ENCODE data around the gene ZNF430. TPM values are rescaled to one million over a fixed set of nuclear protein-coding genes. Genes with fewer than 3 reads are reported as not detected.

Gene ZNF430
- total and polyA plus RNA-seq, 4 donors = 0.31 to 5.3 (median 2.9) TPM

DNA sequence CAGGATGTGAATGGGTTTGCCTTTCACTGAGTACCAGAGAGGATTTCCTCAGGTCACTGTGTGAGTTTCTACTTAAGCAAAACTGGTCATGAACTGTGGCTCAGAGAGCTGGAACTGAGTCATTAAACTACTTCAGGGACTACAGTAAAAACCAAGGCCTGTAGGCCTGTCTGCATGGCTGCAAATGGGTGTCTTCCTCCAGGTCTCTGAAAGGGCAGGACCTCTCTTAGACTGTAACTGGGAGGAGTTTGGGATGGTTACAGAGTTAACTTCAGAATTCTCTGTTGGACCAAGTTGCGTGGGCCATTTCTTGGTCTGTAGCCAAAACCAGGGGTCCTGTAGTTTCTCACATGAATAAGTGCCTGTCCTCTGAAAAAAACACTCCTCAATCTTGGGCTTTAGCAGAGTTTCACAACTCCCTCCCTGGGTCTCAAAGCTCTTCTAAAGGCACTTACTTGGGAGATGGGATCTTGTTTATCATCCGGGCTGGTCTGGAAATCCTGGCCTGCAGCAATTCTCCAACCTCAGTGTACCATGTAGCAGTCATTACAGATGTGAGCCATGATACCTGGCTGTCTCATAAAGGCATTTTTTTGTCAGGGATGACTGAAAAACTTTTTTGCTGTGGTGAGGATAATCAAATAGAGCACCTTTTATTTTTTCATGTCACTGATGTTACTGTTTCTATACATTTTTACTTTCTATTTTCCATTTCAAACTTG is 81.2 kb downstream of the ZNF430 start:
- H3K4me1 ChIP-seq (ENCODE audit: control insufficient read depth in 4 of 4, insufficient read depth in 4 of 4, low read length in 3 of 4) = no peaks in the 10 kb centered on the region
- H3K9ac ChIP-seq (ENCODE audit: low read depth in 1 of 2, low read length in 2 of 2) = no peak overlapping the region
- TF ChIP-seq, protein P1, sequence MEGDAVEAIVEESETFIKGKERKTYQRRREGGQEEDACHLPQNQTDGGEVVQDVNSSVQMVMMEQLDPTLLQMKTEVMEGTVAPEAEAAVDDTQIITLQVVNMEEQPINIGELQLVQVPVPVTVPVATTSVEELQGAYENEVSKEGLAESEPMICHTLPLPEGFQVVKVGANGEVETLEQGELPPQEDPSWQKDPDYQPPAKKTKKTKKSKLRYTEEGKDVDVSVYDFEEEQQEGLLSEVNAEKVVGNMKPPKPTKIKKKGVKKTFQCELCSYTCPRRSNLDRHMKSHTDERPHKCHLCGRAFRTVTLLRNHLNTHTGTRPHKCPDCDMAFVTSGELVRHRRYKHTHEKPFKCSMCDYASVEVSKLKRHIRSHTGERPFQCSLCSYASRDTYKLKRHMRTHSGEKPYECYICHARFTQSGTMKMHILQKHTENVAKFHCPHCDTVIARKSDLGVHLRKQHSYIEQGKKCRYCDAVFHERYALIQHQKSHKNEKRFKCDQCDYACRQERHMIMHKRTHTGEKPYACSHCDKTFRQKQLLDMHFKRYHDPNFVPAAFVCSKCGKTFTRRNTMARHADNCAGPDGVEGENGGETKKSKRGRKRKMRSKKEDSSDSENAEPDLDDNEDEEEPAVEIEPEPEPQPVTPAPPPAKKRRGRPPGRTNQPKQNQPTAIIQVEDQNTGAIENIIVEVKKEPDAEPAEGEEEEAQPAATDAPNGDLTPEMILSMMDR (IDR thresholded peaks at IDR 0.05; ENCODE audit: low read depth, low read length, missing input control) = no peak
- TF ChIP-seq FOXA1 (IDR thresholded peaks at IDR 0.05) (no peak), SP1 (IDR thresholded peaks at IDR 0.05) (no peak), TAF1 (conservative IDR thresholded peaks at IDR 0.05) (no peak), MAX (IDR thresholded peaks at IDR 0.05) (no peak), EGR1 (IDR thresholded peaks at IDR 0.05; ENCODE audit: low read depth in 2 of 2) (no peak), RXRA (IDR thresholded peaks at IDR 0.05) (no peak), NR2F2 (IDR thresholded peaks at IDR 0.05) (no peak), HNF4G (IDR thresholded peaks at IDR 0.05) (no peak)
- H3K27ac ChIP-seq (ENCODE audit: low read depth in 1 of 2, low read length in 2 of 2) = no peak overlapping the region
- H3K27me3 ChIP-seq (ENCODE audit: control insufficient read depth in 4 of 4, insufficient read depth in 4 of 4, low read length in 3 of 4) = no peaks in the 10 kb centered on the region
- no peak overlapping the region for H3K4me3 ChIP-seq (ENCODE audit: low read depth in 1 of 3, low read length in 3 of 3)
- H3K36me3 ChIP-seq (ENCODE audit: control insufficient read depth in 4 of 4, insufficient read depth in 3 of 4, low read depth in 1 of 4, low read length in 3 of 4) = no peaks in the 10 kb centered on the region
- no peak for DNase-seq (ENCODE audit: low spot score)
- 90% methylated on average over 2 of the region's 2 CpGs for WGBS
- H3K9me3 ChIP-seq (ENCODE audit: control insufficient read depth in 4 of 4, low read length in 3 of 4) = no peaks in the 10 kb centered on the region

DNA sequence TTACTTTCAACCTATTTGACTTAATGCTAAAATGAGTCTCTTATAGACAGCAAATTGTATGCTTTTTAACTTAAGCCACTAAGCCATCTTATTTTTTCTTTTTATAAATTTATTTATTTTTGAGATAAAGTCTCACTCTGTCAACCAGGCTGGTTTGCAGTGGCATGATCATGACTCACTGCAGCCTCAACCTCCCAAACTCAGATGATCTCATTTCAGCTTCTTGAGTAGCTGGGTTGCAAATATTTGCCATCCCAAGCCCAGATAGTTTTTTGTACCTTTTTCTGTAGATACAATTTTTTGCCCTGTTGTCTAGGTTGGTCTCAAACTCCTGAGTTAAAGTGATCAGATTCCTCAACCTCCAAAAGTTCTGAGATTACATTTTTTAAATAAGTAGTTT is 88.7 kb downstream of the ZNF430 start:
- Histone ChIP-seq H3K9me3 (ENCODE audit: control insufficient read depth in 4 of 4, low read length in 3 of 4) (peaks cover 0 to 5% (median 3%) of the 10 kb centered on the region in 4 donors), H3K9ac (ENCODE audit: low read depth in 1 of 2, low read length in 2 of 2) (no peak overlapping the region), H3K27me3 (ENCODE audit: control insufficient read depth in 4 of 4, insufficient read depth in 4 of 4, low read length in 3 of 4) (no peaks in the 10 kb centered on the region), H3K36me3 (ENCODE audit: control insufficient read depth in 4 of 4, insufficient read depth in 3 of 4, low read depth in 1 of 4, low read length in 3 of 4) (no peaks in the 10 kb centered on the region), H3K4me1 (ENCODE audit: control insufficient read depth in 4 of 4, insufficient read depth in 4 of 4, low read length in 3 of 4) (no peaks in the 10 kb centered on the region), H3K4me3 (ENCODE audit: low read depth in 1 of 3, low read length in 3 of 3) (no peak overlapping the region), H3K27ac (ENCODE audit: low read depth in 1 of 2, low read length in 2 of 2) (no peak overlapping the region)
- TF ChIP-seq RXRA (IDR thresholded peaks at IDR 0.05) = no peak
- no peak for TF ChIP-seq REST (IDR thresholded peaks at IDR 0.05)
- TF ChIP-seq YY1 (IDR thresholded peaks at IDR 0.05) = no peak
- TF ChIP-seq, protein P2, sequence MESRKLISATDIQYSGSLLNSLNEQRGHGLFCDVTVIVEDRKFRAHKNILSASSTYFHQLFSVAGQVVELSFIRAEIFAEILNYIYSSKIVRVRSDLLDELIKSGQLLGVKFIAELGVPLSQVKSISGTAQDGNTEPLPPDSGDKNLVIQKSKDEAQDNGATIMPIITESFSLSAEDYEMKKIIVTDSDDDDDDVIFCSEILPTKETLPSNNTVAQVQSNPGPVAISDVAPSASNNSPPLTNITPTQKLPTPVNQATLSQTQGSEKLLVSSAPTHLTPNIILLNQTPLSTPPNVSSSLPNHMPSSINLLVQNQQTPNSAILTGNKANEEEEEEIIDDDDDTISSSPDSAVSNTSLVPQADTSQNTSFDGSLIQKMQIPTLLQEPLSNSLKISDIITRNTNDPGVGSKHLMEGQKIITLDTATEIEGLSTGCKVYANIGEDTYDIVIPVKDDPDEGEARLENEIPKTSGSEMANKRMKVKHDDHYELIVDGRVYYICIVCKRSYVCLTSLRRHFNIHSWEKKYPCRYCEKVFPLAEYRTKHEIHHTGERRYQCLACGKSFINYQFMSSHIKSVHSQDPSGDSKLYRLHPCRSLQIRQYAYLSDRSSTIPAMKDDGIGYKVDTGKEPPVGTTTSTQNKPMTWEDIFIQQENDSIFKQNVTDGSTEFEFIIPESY (IDR thresholded peaks at IDR 0.05) = no peak
- no peak for TF ChIP-seq TAF1 (conservative IDR thresholded peaks at IDR 0.05)
- TF ChIP-seq ATF3 (IDR thresholded peaks at IDR 0.05) = no peak
- TF ChIP-seq RAD21 (IDR thresholded peaks at IDR 0.05) = no peak
- no peak for TF ChIP-seq JUND (IDR thresholded peaks at IDR 0.05)
- TF ChIP-seq FOXA2 (IDR thresholded peaks at IDR 0.05) = no peak
- TF ChIP-seq, protein P1 (IDR thresholded peaks at IDR 0.05; ENCODE audit: low read depth, low read length, missing input control) = no peak
- no peak for TF ChIP-seq EGR1 (IDR thresholded peaks at IDR 0.05; ENCODE audit: low read depth in 2 of 2)
- TF ChIP-seq HNF4G (IDR thresholded peaks at IDR 0.05) = no peak
- TF ChIP-seq SP1 (IDR thresholded peaks at IDR 0.05) = no peak
- TF ChIP-seq FOXA1 (IDR thresholded peaks at IDR 0.05) = no peak
- no peak for TF ChIP-seq MAX (IDR thresholded peaks at IDR 0.05)
- no peak for TF ChIP-seq NR2F2 (IDR thresholded peaks at IDR 0.05)
- no peak for TF ChIP-seq HNF4A (conservative IDR thresholded peaks at IDR 0.05)
- no peak for TF ChIP-seq GABPA (IDR thresholded peaks at IDR 0.05 in 1 of 2, conservative IDR thresholded peaks at IDR 0.05 in 1 of 2)
- no peak for DNase-seq (ENCODE audit: low spot score)

All from liver (tissue), 9 donors.